Mammary epithelial cell (primary cell): Measurements from ENCODE around the gene PRKAR1A.

ENCODE experiments used
- CTCF ChIP-seq, 2 donors: IDR thresholded peaks in 1 of 2; conservative IDR thresholded peaks in 1 of 2; 2 replicates each; pipeline ENCODE4 v1.5.1; 2011 to 2012; ENCODE audit warnings: inconsistent platforms in 2 of 2, low read length in 2 of 2, mild to moderate bottlenecking in 2 of 2, control low read depth in 1 of 2, low read depth in 1 of 2; ENCODE audit not compliant: insufficient read depth in 1 of 2; ENCODE audit errors: extremely low read depth in 1 of 2
- EZH2 ChIP-seq: IDR thresholded peaks from 2 replicates; pipeline ENCODE4 v1.6.1; 2012; ENCODE audit warnings: low read length, inconsistent platforms, borderline replicate concordance

- TF ChIP-seq EZH2 (no peak), CTCF (conservative IDR thresholded peaks at IDR 0.05 in 1 of 2, IDR thresholded peaks at IDR 0.05 in 1 of 2; ENCODE audit: extremely low read depth in 1 of 2, insufficient read depth in 1 of 2, low read depth in 1 of 2, low read length in 2 of 2) (no peak)
These were observed 48.9 kb downstream of the PRKAR1A start for GRCh38 chr17:68560966-68561720.
